Stimulated activated naive CD8-positive, alpha-beta T cell treated with anti-CD3 and anti-CD28 coated beads, Interleukin-15, Interleukin-2, amounts not matched to agents 100 ng/mL and 50 ng/mL, for 24 hours (primary cell): ENCODE measurements around the gene SNAI1.

Experiments
- H3K27ac Mint-ChIP-seq: one replicate; pipeline ENCODE4 v1.8.0; 2021; ENCODE audit warnings: mild to moderate bottlenecking, mixed read lengths
- H3K27me3 Mint-ChIP-seq: one replicate; pipeline ENCODE4 v1.8.0; 2021; ENCODE audit warnings: mixed read lengths
- H3K36me3 Mint-ChIP-seq: one replicate; pipeline ENCODE4 v1.8.0; 2021; ENCODE audit warnings: low read depth, mixed read lengths
- H3K4me1 Mint-ChIP-seq: one replicate; pipeline ENCODE4 v1.8.0; 2021; ENCODE audit warnings: low read depth, mixed read lengths
- H3K4me3 Mint-ChIP-seq: one replicate; pipeline ENCODE4 v1.8.0; 2021; ENCODE audit warnings: mild to moderate bottlenecking, mixed read lengths
- H3K9me3 Mint-ChIP-seq: one replicate; pipeline ENCODE4 v1.8.0; 2021; ENCODE audit warnings: mixed read lengths

SNAI1 gene

DNA sequence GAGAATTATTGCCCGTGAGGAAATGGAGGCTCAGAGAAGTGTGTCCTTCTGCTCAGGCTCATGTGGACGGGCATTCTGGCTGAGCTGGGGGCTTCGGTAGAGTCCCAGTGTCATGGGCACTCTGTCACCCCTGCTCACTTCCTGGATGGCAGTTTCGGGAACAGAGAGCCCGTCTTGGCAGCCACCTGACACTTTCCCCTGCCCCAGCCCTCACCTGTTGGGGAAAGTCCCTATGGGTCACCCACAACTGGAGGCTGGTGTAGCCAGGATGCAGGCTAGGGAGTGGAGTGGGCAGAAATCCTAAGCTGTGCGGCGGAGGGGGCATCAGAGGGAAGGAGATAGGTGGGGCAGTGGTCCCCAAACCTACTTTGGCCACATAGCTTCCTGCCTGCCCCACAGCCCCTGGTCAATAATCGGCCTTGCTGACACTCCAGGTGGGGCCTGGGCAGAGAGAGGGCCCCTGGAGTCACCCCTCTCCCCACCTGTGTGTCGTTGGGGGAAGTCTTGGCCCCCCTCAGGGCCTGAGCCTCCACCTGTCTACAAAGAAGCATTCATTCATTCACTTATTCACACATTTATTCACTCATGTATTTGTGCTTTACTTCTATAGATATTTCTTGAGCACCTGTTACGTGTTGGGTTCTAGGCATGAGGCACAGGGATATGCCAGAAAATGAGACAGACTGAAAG, 40.5 kb downstream of the SNAI1 start:
- peaks cover 4% of the 10 kb centered on the region for H3K4me1 Mint-ChIP-seq
- no peak overlapping the region for H3K27ac Mint-ChIP-seq
- no peak overlapping the region for H3K4me3 Mint-ChIP-seq
- no peaks in the 10 kb centered on the region for H3K9me3 Mint-ChIP-seq
- no peaks in the 10 kb centered on the region for H3K27me3 Mint-ChIP-seq
- no peaks in the 10 kb centered on the region for H3K36me3 Mint-ChIP-seq

DNA sequence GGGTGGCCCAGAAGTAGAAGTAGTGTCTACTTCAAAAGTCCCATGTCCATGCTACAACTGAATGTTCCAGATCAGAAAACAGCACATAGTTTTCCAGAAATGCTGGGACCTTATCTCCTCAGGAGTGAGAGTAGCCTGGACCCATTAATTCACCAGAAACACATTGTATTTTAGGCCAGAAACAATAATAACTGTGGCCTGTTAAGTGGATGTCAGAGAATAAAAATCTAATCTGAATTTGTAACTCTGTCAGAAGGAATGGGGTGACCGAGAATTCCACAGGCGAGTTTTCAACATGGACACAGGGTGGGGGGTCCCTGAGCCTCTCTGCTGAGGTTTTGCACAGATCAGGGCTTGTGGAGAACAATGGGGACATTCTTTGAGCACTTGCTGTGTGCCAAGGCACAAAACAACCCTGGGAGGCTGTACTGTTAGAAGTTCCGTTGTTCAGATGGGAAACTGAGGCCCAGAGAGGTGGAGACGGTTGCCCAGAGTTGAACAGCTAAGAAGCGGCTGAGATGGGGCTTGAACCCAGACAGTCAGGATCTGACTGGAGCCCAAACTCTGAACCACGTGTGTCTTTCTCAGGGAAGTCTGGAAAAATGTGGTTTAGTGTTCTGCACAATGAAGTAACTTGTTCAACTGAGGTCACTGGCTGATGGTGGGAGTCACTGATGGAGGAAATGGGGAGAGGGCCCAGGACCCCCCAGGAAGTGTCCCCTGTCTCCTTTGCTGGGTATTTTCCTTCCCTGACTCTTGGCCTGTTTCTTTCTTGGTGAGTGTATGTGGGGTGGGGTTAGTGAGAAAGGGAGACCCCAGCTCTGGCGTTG, 44.2 kb downstream of the SNAI1 start:
- H3K4me1 Mint-ChIP-seq: peaks cover 4% of the 10 kb centered on the region
- H3K36me3 Mint-ChIP-seq: no peaks in the 10 kb centered on the region
- H3K27me3 Mint-ChIP-seq: no peaks in the 10 kb centered on the region
- H3K4me3 Mint-ChIP-seq: no peak overlapping the region
- no peak overlapping the region for H3K27ac Mint-ChIP-seq
- no peaks in the 10 kb centered on the region for H3K9me3 Mint-ChIP-seq

DNA sequence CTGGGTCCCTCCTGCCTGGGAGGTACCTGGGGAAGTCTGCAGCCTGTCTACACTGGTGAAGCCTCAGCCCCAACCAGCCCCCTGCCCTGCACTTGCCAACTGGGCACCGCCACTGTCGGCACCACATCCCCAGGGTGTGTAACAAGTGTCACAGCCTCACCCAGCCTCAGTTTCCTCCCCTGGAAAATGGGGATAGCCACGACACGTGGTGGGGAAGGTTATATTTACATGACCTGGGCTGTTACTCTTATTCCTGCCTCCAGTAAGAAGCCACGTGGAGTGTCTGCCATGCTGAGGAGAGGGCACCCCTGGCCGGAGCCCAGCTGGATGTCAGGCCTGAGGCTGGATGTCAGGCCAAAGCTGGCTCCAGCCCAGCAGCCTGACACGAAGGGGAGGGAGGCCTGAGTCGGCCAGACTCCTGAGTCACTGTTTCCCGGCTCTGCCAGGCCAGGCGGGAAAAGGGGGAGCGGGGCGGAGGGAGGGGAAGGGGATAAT, 44.9 kb downstream of the SNAI1 start:
- no peaks in the 10 kb centered on the region for H3K27me3 Mint-ChIP-seq
- no peak overlapping the region for H3K4me3 Mint-ChIP-seq
- H3K4me1 Mint-ChIP-seq: peaks cover 4% of the 10 kb centered on the region
- H3K27ac Mint-ChIP-seq: no peak overlapping the region
- H3K9me3 Mint-ChIP-seq: no peaks in the 10 kb centered on the region
- no peaks in the 10 kb centered on the region for H3K36me3 Mint-ChIP-seq

DNA sequence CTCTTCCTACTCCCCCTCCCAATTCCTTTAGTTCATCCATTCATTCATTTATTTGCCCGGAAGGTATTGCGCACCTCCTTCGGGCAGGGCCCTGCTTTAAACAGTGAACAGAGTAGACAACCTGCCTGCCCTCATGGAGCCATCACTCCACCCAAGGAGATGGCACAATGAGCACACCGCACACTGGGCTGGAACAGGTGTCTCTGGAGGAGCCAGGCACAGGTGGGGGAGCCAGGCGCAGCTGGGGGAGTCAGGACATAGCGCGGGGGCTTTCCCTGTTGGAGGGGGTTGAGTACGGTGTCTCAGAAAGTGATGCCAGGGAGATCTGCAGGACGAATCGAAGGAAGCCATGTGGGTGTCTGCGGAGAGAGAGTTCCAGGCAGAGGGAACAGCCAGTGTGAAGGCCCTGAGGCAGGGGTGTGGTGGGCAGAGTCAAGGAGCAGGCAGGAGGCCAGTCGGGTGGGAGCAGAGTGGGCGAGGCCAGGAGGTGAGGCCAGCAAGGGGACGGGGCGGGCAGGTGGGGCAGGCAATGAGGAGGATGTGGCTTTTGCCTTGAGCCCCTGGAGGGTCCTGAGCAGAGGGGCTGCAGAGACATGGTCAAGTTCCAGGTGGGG, 46.4 kb downstream of the SNAI1 start:
- Mint-ChIP-seq H3K27me3 (no peaks in the 10 kb centered on the region), H3K9me3 (no peaks in the 10 kb centered on the region), H3K36me3 (no peaks in the 10 kb centered on the region), H3K27ac (no peak overlapping the region), H3K4me3 (no peak overlapping the region), H3K4me1 (no peaks in the 10 kb centered on the region)

DNA sequence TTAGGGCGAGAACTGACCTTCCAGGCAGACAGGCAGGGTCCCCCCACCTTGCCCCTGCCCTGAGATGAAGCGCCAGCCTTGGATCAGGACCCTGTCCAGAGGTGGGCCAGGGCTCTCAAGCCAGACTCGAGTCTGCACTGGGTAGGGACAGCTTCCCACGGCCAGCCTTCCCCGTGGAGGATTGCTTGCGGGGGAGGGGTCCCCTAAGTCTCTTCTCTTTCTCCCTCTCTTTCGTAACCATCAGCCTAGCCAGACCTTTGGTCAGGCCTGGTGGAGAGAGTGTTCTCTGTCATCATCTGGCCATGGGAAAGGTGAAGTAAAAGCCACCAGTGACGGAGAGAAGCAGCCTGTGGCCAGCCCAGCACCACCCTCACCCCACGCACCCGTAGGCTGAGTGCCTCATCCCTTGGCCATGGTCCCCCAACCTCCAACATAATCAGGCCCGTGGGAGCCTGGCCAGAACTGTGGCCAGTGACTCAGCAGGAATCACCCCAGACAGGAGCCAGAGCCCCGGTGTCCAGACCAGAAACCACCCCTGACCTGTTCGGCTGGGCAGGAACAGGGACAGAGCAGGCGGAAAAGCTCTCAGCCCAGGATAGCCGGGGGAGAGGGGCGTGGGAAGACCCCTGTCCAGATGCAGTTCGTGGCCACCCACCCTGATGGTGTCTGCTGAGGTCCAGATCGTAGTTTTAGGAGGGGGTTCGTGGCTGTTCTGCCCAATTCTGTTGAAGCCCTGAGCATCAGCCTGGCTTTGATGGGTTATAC, 47.1 kb downstream of the SNAI1 start:
- Mint-ChIP-seq H3K4me3 (no peak overlapping the region), H3K9me3 (no peaks in the 10 kb centered on the region), H3K36me3 (no peaks in the 10 kb centered on the region), H3K4me1 (no peaks in the 10 kb centered on the region), H3K27ac (no peak overlapping the region), H3K27me3 (no peaks in the 10 kb centered on the region)

DNA sequence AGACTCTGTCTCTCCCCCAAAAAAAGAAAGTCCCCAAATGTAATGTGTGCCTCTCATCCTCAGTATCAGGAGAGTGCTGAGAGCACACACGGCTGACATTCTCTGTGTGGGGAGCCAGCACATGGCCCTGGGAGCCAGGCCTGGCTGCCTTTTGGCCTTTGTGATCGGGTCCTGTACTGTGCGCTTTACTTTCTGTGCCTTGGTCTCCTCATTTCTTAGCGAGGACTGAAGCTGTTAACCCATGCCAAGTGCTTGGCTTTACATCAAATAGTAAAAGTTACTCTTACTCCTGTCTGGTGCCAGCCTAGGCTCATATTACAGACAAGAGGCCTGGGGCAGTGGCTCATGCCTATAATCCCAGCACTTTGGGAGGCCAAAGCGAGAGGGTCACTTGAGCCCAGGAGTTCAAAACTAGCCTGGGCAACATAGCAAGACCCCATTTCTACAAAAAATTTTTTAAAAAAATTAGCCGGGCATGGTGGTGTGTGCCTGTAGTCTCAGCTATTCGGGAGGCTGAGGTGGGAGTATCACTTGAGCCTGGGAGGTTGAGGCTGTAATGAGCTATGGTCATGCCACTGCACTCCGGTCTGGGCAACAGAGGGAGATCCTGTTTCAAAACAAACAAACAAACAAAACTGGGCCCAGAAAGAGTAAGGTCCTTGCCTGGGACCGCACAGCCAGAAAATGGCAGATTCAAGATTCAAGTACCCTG, 50.3 kb downstream of the SNAI1 start:
- no peaks in the 10 kb centered on the region for H3K36me3 Mint-ChIP-seq
- no peaks in the 10 kb centered on the region for H3K9me3 Mint-ChIP-seq
- H3K27me3 Mint-ChIP-seq: no peaks in the 10 kb centered on the region
- H3K27ac Mint-ChIP-seq: no peak overlapping the region
- no peak overlapping the region for H3K4me3 Mint-ChIP-seq
- H3K4me1 Mint-ChIP-seq: no peaks in the 10 kb centered on the region

DNA sequence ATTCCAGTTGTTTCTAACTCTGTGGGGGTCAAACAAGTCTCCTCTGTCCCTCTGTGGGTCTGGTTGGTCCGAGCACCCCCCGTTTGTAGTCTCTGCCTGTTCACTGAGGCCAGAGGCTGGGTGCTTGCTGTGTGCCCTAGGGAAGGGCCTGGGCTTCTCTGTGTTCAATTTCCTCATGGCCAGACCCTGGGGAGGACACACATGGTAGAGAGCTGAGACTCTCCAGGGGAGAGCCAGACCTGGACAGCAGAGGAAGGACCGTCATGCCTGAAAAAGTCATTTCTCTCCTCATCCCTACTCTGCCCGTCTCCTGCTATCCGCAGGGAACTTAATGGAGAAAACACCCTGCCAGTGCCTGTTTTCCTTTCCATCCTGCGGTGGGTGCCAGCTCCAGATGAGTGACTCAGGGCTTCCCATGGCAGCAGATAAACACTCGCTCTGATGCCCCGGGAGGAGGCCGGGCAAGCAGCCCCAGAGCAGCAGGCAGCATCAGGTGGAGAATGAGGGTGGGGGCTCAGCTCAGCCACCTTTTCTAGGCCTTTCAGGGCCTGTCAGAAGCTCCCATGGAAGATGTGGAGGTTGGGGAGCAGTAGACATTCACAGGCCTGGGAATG, 51.9 kb downstream of the SNAI1 start:
- no peaks in the 10 kb centered on the region for H3K27me3 Mint-ChIP-seq

DNA sequence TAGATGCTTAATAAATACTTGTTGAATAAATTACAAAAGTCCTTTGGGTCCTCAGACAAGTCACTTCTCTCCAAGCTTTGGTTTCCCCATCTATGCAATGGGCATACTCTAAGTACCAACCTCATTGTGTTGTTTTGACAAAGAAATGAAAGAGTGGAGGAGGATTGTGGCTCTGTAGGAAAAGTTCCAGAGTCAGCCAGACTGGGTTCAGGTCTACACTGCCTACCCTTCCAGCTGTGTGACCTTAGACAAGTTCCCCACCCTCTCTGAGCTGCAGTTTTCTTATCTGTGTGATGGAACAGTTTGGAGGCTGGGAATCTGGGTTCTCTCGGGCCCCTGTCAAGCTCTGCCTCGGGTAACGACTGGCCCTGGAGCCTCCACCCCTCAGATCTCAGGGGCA, 53.9 kb downstream of the SNAI1 start:
- no peaks in the 10 kb centered on the region for H3K27me3 Mint-ChIP-seq
- H3K9me3 Mint-ChIP-seq: no peaks in the 10 kb centered on the region
- H3K4me3 Mint-ChIP-seq: no peak overlapping the region
- no peaks in the 10 kb centered on the region for H3K36me3 Mint-ChIP-seq
- H3K27ac Mint-ChIP-seq: no peak overlapping the region
- H3K4me1 Mint-ChIP-seq: peaks cover 5% of the 10 kb centered on the region

More for the DNA sequence above, 51.9 kb downstream of the SNAI1 start:
- H3K36me3 Mint-ChIP-seq: no peaks in the 10 kb centered on the region
- no peak overlapping the region for H3K4me3 Mint-ChIP-seq
- H3K9me3 Mint-ChIP-seq: no peaks in the 10 kb centered on the region
- no peak overlapping the region for H3K27ac Mint-ChIP-seq
- no peaks in the 10 kb centered on the region for H3K4me1 Mint-ChIP-seq

DNA sequence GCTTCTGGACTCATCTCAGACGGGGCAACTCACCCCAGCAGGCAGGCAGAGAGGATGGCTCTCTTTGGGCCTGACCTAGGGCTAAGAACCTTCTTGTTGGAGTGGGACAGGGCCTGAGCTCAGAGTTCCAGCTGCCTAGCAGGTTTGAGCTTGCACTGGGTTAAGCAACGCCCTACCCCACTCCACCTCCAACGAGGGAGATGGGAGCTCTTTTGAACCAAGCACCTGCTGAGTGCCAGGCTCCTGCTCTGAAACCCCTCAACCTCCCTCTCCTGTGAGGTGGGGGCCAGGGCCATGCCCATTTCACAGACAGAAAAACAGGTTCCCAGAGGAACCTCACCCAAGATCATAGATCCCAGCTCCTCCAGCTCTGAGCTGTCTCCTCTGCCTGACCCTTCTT, 54.3 kb downstream of the SNAI1 start:
- H3K9me3 Mint-ChIP-seq: no peaks in the 10 kb centered on the region
- H3K4me1 Mint-ChIP-seq: peaks cover 5% of the 10 kb centered on the region
- H3K27ac Mint-ChIP-seq: no peak overlapping the region
- no peaks in the 10 kb centered on the region for H3K36me3 Mint-ChIP-seq
- H3K4me3 Mint-ChIP-seq: no peak overlapping the region
- H3K27me3 Mint-ChIP-seq: no peaks in the 10 kb centered on the region

DNA sequence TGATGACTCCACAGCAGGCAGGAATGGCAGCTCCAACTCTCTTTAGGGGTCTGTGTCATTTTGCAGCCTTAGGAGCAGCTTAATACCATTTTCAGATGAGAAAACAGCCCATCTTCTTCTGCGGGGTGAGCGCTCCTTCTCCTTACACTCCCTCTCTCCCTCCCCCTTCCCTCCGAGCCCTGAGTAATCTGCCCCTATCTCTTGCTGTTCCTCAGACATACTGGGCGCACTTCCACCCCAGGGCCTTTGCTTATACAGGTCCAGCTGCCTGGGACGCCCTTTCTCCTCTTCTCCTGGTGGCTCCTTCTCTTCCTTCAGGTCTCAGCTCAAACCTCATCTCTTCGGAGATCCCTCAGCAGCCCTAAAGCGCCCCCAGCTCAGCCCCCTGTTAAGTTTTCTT, 54.8 kb downstream of the SNAI1 start:
- Mint-ChIP-seq H3K36me3 (no peaks in the 10 kb centered on the region), H3K27me3 (no peaks in the 10 kb centered on the region), H3K27ac (no peak overlapping the region), H3K4me1 (peaks cover 5% of the 10 kb centered on the region), H3K4me3 (no peak overlapping the region), H3K9me3 (no peaks in the 10 kb centered on the region)

DNA sequence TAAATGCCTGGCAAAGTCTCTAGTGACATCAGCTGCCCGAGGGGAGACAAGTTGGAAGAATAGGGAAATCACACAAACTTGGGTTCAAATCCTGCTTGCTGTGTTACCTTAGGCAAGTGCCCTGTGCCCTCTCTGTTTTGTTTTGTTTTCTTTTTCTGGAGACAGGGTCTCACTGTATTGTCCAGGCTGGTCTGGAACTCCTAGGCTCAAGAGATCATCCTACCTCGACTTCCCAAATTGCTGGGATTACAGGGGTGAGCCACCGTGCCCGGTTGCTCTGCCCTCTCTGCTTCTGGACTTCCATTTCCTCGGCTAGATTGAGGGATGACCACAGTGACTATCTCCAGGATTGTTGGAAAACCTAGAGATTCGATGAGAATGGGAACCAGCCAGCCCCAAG, 55.4 kb downstream of the SNAI1 start:
- H3K27ac Mint-ChIP-seq: no peak overlapping the region
- H3K9me3 Mint-ChIP-seq: no peaks in the 10 kb centered on the region
- H3K27me3 Mint-ChIP-seq: no peaks in the 10 kb centered on the region
- no peak overlapping the region for H3K4me3 Mint-ChIP-seq
- H3K4me1 Mint-ChIP-seq: peaks cover 5% of the 10 kb centered on the region
- no peaks in the 10 kb centered on the region for H3K36me3 Mint-ChIP-seq
